Left kidney (tissue), 2 donors: ENCODE measurements around the gene PLS1. TPM values are rescaled to one million over a fixed set of nuclear protein-coding genes. Genes with fewer than 3 reads are reported as not detected.

Experiments used
- DNase-seq: peaks from one replicate; pipeline ENCODE4 v3.0.0-alpha.2; 2013
- polyA plus RNA-seq: library from polyadenylated mRNA; unstranded; fragments of 120-200 nt; gene quantifications from one replicate; pipeline ENCODE4 v1.2.1, GENCODE V29; 2013; ENCODE audit not compliant: insufficient read length

The PLS1 gene
- polyA plus RNA-seq, 1 donor: 28.9 TPM

- no peak for DNase-seq
Observed at GRCh38 chr3:142636664-142637063, 40.5 kb downstream of the PLS1 start.

DNA sequence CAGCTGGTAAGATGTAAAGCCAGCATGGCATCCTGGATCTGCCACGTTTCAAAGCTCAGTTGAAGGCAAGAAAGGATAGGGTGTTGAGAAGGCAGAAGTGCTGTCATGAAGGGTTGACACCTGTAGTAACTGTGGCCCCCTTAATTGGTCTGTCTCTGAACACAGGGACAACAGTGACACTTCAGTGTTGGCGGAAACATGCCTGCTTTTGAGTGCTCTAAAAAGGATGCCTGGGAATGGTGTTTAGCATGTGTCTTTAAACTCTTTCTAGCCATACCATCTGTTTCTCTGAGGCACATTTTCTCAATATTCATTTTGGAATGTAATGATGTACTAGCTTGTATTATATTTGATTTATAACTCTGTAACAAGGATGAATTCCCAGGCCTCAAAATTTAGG, 42.1 kb downstream of the PLS1 start:
- DNase-seq: no peak

DNA sequence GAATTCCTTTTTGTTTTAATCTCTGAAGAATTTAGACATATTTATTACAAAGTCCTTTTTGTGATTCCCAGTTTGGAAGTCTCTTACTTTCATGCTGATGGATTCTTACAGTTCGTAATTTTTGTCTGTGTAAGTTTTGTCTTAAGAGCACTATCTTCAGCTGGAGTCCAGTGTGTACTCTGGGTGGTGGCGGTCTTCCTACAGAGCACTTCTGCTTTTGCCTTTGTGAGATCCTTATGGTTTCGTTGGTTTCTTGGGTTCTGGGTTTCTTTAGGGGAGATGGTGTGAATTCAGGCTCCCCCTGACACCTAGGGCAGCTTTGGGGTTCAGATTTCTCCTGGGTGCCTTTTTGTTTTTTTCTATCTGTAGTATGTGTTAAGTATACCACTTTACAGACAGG, 45.3 kb downstream of the PLS1 start:
- DNase-seq: no peak

- no peak for DNase-seq
Observed at GRCh38 chr3:142642956-142643355, 46.8 kb downstream of the PLS1 start.

- DNase-seq: no peak
Observed at GRCh38 chr3:142644502-142644901, 48.3 kb downstream of the PLS1 start.

- DNase-seq: no peak
Observed at GRCh38 chr3:142645236-142645793, 49.1 kb downstream of the PLS1 start.

- no peak for DNase-seq
Observed at GRCh38 chr3:142646020-142646785, 50.0 kb downstream of the PLS1 start.

DNA sequence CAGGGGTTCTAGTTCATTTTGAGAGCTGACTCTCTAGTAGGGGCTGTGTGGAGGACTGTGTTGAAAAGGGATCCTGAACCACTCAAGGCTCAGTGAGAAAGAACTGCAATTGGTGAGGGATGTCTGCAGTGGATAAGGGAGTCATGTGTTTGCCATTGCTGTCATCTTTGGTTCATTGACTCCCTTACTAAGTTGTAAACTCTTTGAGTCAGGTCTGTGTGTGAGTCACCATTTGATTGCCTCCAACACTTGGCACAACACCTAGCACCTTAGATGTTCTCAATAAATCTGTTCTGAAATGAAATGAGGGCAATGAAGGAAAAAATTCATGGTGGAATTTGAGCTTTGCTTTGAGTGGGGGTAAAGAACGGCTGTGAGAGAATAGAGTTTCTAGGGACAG, 51.7 kb downstream of the PLS1 start:
- no peak for DNase-seq

DNA sequence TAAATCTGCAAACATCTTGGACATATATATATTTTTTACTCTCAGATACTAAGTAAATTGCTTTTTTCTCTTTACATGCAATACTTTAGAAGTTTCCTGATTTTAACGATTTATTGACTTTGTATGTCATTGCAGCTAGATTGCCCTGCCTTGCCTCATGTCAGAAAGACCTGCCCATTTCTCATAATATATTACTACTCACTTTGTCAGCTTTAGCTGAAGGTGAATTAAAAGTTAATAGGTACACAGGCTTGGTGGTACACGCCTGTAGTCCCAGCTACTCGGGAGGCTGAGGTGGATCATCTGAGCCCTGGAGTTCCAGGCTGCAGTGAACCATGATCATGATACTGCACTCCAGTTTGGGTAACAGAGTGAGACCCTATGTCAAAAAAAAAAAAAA, 52.8 kb downstream of the PLS1 start:
- no peak for DNase-seq

- no peak for DNase-seq
Observed at GRCh38 chr3:142650001-142650693, 54.0 kb downstream of the PLS1 start.

DNA sequence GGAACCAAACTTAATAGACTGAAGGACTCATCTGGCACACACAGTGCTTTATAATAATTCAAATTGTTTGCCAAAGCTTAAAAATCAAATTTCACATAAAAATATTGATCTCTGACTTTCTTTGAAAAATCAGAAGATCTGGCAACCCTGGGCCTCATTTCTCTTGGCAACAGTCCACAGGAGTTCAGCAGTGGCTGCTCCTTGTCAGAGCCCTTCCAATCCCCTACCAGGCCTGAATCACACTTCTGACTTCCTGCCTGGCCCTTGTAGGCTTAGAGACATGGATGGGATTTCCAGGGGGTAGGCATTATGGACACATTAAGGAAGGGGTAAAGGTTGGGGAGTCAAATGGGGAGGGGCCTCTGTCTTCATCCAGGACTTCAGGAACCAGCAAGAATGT, 55.5 kb downstream of the PLS1 start:
- no peak for DNase-seq

DNA sequence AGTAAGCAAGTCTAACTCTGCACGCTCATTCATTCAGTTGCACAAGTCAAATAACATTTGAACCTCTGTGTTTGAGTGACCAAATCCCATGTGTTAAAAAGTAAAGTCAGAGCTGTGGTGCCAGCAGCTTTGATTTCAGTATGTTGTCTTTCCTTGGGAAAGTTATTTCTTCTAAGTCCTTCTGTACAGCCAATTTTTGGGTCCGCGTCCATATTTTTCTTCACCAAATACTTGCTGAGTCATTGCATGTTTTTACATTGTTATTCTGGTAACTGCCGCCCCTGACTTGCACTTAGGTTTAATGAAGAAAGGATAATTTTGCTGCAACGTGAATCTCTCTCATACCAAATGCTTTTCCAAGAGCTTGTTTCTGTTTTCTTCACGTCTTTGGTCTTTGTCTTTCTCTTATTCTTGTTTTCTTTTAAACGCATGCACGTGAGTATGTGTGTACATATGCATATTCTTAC, 56.7 kb downstream of the PLS1 start:
- no peak for DNase-seq

- no peak for DNase-seq
Observed at GRCh38 chr3:142656575-142656974, 60.4 kb downstream of the PLS1 start.

- DNase-seq: no peak
Observed at GRCh38 chr3:142657033-142657432, 60.8 kb downstream of the PLS1 start.

DNA sequence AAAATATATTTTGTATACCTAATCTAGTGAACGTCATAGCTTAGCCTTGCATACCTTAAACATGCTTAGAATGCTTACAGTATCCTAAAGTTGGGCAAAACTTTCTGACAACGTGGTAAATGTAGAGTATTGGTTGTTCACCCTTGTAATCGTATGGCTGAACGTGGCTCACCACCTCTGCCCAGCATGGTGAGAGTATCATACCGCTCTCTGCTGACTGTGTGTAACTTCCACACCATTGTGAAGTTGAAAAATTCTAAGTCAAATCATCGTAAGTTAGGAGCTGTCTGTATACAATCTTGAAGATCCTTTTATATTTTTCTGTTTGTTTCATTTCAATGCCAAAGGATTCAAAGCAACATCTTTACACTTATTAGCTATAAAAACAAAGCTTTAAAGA, 64.2 kb downstream of the PLS1 start:
- no peak for DNase-seq

GRCh38 chr3:142660893-142661292, 64.7 kb downstream of the PLS1 start:
- no peak for DNase-seq

- no peak for DNase-seq
Observed at GRCh38 chr3:142663865-142664264, 67.7 kb downstream of the PLS1 start.

GRCh38 chr3:142664311-142664710, 68.1 kb downstream of the PLS1 start:
- DNase-seq: no peak

DNA sequence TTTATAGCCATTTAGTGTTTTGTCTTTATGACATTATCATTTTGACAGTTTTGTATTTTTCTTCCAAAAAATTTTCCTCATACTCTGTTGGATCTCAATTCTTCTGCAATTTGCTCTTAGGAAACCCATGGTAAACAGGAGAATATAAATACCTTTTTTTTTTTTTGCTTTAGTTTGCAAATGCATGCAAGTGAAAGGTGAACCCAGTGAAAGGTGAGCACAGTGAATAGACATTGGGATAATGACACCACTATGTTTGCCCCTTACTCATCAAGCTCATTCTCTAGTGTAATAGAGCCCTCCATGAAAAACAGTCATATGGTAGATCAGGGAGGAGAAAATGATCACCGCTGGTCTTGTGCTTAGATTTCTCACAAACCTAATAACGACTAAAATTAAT, 68.6 kb downstream of the PLS1 start:
- no peak for DNase-seq

DNA sequence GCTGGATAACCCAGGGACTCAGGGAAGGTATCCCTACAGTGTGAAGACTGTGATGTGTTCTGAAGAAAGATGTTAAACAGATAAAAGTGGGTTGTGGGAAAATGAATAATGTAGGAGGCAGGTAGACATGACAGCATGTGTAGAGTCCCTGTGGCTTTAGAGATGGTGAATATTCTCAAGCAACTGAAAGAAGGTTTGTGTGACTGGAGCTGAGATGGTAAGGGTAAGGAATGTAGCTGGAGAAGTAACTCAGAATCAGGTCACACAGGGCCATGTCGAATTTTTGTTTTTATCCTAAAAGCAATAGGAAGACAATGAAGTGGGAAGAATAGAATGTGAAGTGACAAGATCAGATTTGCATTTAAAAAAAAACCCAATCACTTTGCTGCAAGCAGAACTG, 73.9 kb downstream of the PLS1 start:
- DNase-seq: no peak

GRCh38 chr3:142676151-142676550, 80.0 kb downstream of the PLS1 start:
- no peak for DNase-seq

GRCh38 chr3:142680710-142681109, 84.5 kb downstream of the PLS1 start:
- DNase-seq: no peak

GRCh38 chr3:142690613-142691012, 94.4 kb downstream of the PLS1 start:
- DNase-seq: no peak

DNA sequence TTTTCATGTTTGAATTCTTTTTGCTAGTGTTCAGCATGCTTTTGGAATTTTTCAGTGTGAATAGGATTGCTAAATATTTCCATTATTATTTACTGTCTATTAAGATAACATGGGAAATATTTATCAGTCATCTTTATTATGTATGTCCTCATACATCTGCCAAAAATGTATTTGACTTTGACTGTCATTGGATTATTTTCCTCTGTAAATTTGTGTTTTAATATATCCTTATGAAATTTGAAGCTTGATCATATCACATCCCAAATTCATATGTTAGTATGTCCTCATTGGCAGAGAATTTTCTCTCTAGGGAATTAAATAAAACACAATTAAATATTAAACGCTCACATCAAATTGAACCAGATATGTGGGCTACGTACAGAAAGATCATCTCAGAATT, 95.3 kb downstream of the PLS1 start:
- no peak for DNase-seq
